ENCODE results near the gene HID1.

DNA sequence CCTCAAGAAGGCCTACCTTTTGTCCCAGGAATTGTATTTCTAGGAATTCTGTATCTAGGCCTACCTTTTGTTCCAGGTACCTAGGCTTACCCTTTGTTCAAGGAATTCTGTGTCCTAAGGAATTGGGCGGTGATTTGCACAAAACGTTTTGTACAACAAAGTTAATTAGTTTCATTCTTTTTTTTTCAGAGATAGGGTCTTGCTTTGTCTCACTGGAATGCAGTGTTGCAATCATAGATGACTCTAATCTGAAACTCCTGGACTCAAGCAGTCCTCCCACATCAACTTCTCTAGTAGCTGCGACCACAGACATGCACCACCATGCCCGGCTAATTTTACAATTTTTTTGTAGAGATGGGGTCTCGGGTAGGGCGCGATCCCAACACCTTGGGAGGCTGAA lies 21.9 kb upstream of the HID1 start:
- TF ChIP-seq, protein P1, sequence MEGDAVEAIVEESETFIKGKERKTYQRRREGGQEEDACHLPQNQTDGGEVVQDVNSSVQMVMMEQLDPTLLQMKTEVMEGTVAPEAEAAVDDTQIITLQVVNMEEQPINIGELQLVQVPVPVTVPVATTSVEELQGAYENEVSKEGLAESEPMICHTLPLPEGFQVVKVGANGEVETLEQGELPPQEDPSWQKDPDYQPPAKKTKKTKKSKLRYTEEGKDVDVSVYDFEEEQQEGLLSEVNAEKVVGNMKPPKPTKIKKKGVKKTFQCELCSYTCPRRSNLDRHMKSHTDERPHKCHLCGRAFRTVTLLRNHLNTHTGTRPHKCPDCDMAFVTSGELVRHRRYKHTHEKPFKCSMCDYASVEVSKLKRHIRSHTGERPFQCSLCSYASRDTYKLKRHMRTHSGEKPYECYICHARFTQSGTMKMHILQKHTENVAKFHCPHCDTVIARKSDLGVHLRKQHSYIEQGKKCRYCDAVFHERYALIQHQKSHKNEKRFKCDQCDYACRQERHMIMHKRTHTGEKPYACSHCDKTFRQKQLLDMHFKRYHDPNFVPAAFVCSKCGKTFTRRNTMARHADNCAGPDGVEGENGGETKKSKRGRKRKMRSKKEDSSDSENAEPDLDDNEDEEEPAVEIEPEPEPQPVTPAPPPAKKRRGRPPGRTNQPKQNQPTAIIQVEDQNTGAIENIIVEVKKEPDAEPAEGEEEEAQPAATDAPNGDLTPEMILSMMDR (IDR thresholded peaks at IDR 0.05 in 4 of 5, conservative IDR thresholded peaks at IDR 0.05 in 1 of 5), result no peak
- TF ChIP-seq POLR2A (IDR thresholded peaks at IDR 0.05), result no peak
